Stimulated activated effector memory CD8-positive, alpha-beta T cell treated with anti-CD3 and anti-CD28 coated beads, Interleukin-12 subunit alpha, Interleukin-12 subunit beta, amount 100 ng/mL, for 72 hours (primary cell): ENCODE measurements around the gene AP2A1.
A peak's percentile ranks its signal among the peaks of the same experiment; 100 is the strongest.
"Not testable (repeated sequence)": the region's sequence is repeated elsewhere in the genome, so short reads cannot be mapped to it uniquely, and the experiment has no call there.

ENCODE experiments used
- ATAC-seq: fragments of 150-1000 bp; cut with Tn5 transposase; 2 replicates; pipeline ENCODE4 v1.10.0; 2021
- DNase-seq, 2 donors: peaks; one replicate each; pipeline ENCODE4 v3.0.0; 2021 to 2022; ENCODE audit warnings: low spot score in 2 of 2
- H3K27ac Mint-ChIP-seq: one replicate; pipeline ENCODE4 v1.8.0; 2022; ENCODE audit warnings: mild to moderate bottlenecking, mixed read lengths
- H3K36me3 Mint-ChIP-seq: one replicate; pipeline ENCODE4 v1.8.0; 2022; ENCODE audit warnings: mild to moderate bottlenecking, mixed read lengths
- H3K4me1 Mint-ChIP-seq: one replicate; pipeline ENCODE4 v1.8.0; 2022; ENCODE audit warnings: mixed read lengths
- H3K4me3 Mint-ChIP-seq: one replicate; pipeline ENCODE4 v1.8.0; 2022; ENCODE audit warnings: mild to moderate bottlenecking, mixed read lengths
- H3K9me3 Mint-ChIP-seq: one replicate; pipeline ENCODE4 v1.8.0; 2022; ENCODE audit warnings: mixed read lengths

Gene AP2A1

GRCh38 chr19:49809941-49810389, 43.2 kb downstream of the AP2A1 start:
- no peak for DNase-seq
- Mint-ChIP-seq H3K4me1 (peaks cover 52% of the 10 kb centered on the region), H3K27ac (peak overlapping the region; percentile 88), H3K9me3 (no peaks in the 10 kb centered on the region), H3K36me3 (peaks cover 39% of the 10 kb centered on the region), H3K4me3 (peak overlapping the region; percentile 85)
- ATAC-seq, result no peak

GRCh38 chr19:49811328-49811727, 44.5 kb downstream of the AP2A1 start:
- Mint-ChIP-seq H3K27ac (peak overlapping the region; percentile 34), H3K36me3 (peaks cover 37% of the 10 kb centered on the region), H3K4me1 (peaks cover 52% of the 10 kb centered on the region), H3K9me3 (no peaks in the 10 kb centered on the region), H3K4me3 (peak overlapping the region; percentile 85)
- ATAC-seq (no peak), DNase-seq (no peak)

GRCh38 chr19:49812452-49812996, 45.7 kb downstream of the AP2A1 start:
- peaks cover 41% of the 10 kb centered on the region for H3K36me3 Mint-ChIP-seq
- peak overlapping the region; percentile 85 for H3K4me3 Mint-ChIP-seq
- H3K27ac Mint-ChIP-seq, result peak overlapping the region; percentile 98
- peaks cover 53% of the 10 kb centered on the region for H3K4me1 Mint-ChIP-seq
- ATAC-seq (no peak), DNase-seq (no peak)
- H3K9me3 Mint-ChIP-seq, result no peaks in the 10 kb centered on the region

GRCh38 chr19:49812997-49813861, 46.4 kb downstream of the AP2A1 start, which contains the start of gene FUZ:
Gene FUZ, minus strand, starts transcription at chr19:49813292. Its CDS starts 186 bp downstream, at chr19:49813106.
- ATAC-seq (peak; percentile 84), DNase-seq (peak; percentile 61 to 94)
- Mint-ChIP-seq H3K9me3 (no peaks in the 10 kb centered on the region), H3K4me1 (peaks cover 48% of the 10 kb centered on the region), H3K4me3 (peak within 1 kb of the TSS; percentile 85), H3K36me3 (peaks cover 45% of the 10 kb centered on the region), H3K27ac (peak within 1 kb of the TSS; percentile 98)

GRCh38 chr19:49814010-49814409, 47.2 kb downstream of the AP2A1 start:
- peaks cover 45% of the 10 kb centered on the region for H3K36me3 Mint-ChIP-seq
- DNase-seq, result no peak
- ATAC-seq, result no peak
- peak overlapping the region; percentile 98 for H3K27ac Mint-ChIP-seq
- H3K4me1 Mint-ChIP-seq, result peaks cover 48% of the 10 kb centered on the region
- H3K4me3 Mint-ChIP-seq, result peak overlapping the region; percentile 85
- no peaks in the 10 kb centered on the region for H3K9me3 Mint-ChIP-seq

- H3K4me3 Mint-ChIP-seq, result peak overlapping the region; percentile 90
- H3K27ac Mint-ChIP-seq, result peak overlapping the region; percentile 98
- no peak for ATAC-seq
- H3K4me1 Mint-ChIP-seq, result peaks cover 46% of the 10 kb centered on the region
- no peak for DNase-seq
- H3K36me3 Mint-ChIP-seq, result peaks cover 44% of the 10 kb centered on the region
- H3K9me3 Mint-ChIP-seq, result no peaks in the 10 kb centered on the region
These were observed 49.8 kb downstream of the AP2A1 start for GRCh38 chr19:49816590-49816989.

- peaks cover 45% of the 10 kb centered on the region for H3K36me3 Mint-ChIP-seq
- DNase-seq (peak; percentile 87 to 97), ATAC-seq (peak; percentile 73)
- peak within 1 kb of the TSS; percentile 90 for H3K4me3 Mint-ChIP-seq
- peaks cover 32% of the 10 kb centered on the region for H3K4me1 Mint-ChIP-seq
- no peaks in the 10 kb centered on the region for H3K9me3 Mint-ChIP-seq
- peak within 1 kb of the TSS; percentile 98 for H3K27ac Mint-ChIP-seq
These were observed 51.3 kb downstream of the AP2A1 start, which contains the start of gene MED25 for GRCh38 chr19:49817964-49818648. Gene MED25, plus strand, starts transcription at chr19:49818289. Its CDS starts 53 bp downstream, at chr19:49818342.

- Mint-ChIP-seq H3K36me3 (peaks cover 41% of the 10 kb centered on the region), H3K27ac (peak overlapping the region; percentile 98), H3K9me3 (no peaks in the 10 kb centered on the region), H3K4me1 (peaks cover 28% of the 10 kb centered on the region), H3K4me3 (peak overlapping the region; percentile 90)
- no peak for DNase-seq
- no peak for ATAC-seq
These were observed 52.0 kb downstream of the AP2A1 start for GRCh38 chr19:49818649-49819370.

- peaks cover 43% of the 10 kb centered on the region for H3K36me3 Mint-ChIP-seq
- not testable (repeated sequence) for H3K9me3 Mint-ChIP-seq, DNase-seq, ATAC-seq
- H3K4me1 Mint-ChIP-seq, result peaks cover 21% of the 10 kb centered on the region
- peak overlapping the region; percentile 90 for H3K4me3 Mint-ChIP-seq
- peak overlapping the region; percentile 98 for H3K27ac Mint-ChIP-seq
These were observed 52.8 kb downstream of the AP2A1 start for GRCh38 chr19:49819452-49820115.

GRCh38 chr19:49820125-49820524, 53.3 kb downstream of the AP2A1 start:
- Mint-ChIP-seq H3K27ac (no peak overlapping the region), H3K9me3 (no peaks in the 10 kb centered on the region), H3K36me3 (peaks cover 45% of the 10 kb centered on the region), H3K4me3 (peak overlapping the region; percentile 90), H3K4me1 (peaks cover 21% of the 10 kb centered on the region)
- ATAC-seq (no peak), DNase-seq (no peak)

GRCh38 chr19:49823472-49823871, 56.7 kb downstream of the AP2A1 start:
- DNase-seq (no peak), ATAC-seq (no peak)
- no peak overlapping the region for H3K27ac Mint-ChIP-seq
- peaks cover 20% of the 10 kb centered on the region for H3K4me1 Mint-ChIP-seq
- H3K9me3 Mint-ChIP-seq, result no peaks in the 10 kb centered on the region
- H3K36me3 Mint-ChIP-seq, result peaks cover 43% of the 10 kb centered on the region
- H3K4me3 Mint-ChIP-seq, result no peak overlapping the region

- Mint-ChIP-seq H3K9me3 (no peaks in the 10 kb centered on the region), H3K4me1 (peaks cover 8% of the 10 kb centered on the region), H3K27ac (no peak overlapping the region), H3K4me3 (no peak overlapping the region), H3K36me3 (peaks cover 37% of the 10 kb centered on the region)
- no peak for DNase-seq
- no peak for ATAC-seq
These were observed 57.9 kb downstream of the AP2A1 start for GRCh38 chr19:49824662-49825061.

GRCh38 chr19:49827034-49827433, 60.2 kb downstream of the AP2A1 start:
- H3K9me3 Mint-ChIP-seq, result no peaks in the 10 kb centered on the region
- no peak overlapping the region for H3K27ac Mint-ChIP-seq
- peaks cover 40% of the 10 kb centered on the region for H3K36me3 Mint-ChIP-seq
- H3K4me3 Mint-ChIP-seq, result no peak overlapping the region
- DNase-seq, result no peak
- no peak for ATAC-seq
- H3K4me1 Mint-ChIP-seq, result peaks cover 8% of the 10 kb centered on the region

GRCh38 chr19:49829200-49829599, 62.4 kb downstream of the AP2A1 start:
- Mint-ChIP-seq H3K9me3 (no peaks in the 10 kb centered on the region), H3K27ac (no peak overlapping the region), H3K36me3 (peaks cover 43% of the 10 kb centered on the region), H3K4me3 (no peak overlapping the region), H3K4me1 (peaks cover 13% of the 10 kb centered on the region)
- DNase-seq, result no peak
- ATAC-seq, result no peak
